ENCODE results near the gene PDCD6IP.

GRCh38 chr3:33874815-33875214, 76.4 kb downstream of the PDCD6IP start:
- no peak for TF ChIP-seq CTCF (IDR thresholded peaks at IDR 0.05)
- no peak for TF ChIP-seq POLR2A (IDR thresholded peaks at IDR 0.05)
